ENCODE results near the gene RASAL2.

Gene RASAL2

GRCh38 chr1:178066908-178067614 lies 26.8 kb upstream of the RASAL2 start:
- TF ChIP-seq, protein P1, sequence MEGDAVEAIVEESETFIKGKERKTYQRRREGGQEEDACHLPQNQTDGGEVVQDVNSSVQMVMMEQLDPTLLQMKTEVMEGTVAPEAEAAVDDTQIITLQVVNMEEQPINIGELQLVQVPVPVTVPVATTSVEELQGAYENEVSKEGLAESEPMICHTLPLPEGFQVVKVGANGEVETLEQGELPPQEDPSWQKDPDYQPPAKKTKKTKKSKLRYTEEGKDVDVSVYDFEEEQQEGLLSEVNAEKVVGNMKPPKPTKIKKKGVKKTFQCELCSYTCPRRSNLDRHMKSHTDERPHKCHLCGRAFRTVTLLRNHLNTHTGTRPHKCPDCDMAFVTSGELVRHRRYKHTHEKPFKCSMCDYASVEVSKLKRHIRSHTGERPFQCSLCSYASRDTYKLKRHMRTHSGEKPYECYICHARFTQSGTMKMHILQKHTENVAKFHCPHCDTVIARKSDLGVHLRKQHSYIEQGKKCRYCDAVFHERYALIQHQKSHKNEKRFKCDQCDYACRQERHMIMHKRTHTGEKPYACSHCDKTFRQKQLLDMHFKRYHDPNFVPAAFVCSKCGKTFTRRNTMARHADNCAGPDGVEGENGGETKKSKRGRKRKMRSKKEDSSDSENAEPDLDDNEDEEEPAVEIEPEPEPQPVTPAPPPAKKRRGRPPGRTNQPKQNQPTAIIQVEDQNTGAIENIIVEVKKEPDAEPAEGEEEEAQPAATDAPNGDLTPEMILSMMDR (IDR thresholded peaks at IDR 0.05; ENCODE audit: poor library complexity, severe bottlenecking), result no peak
- DNase-seq (ENCODE audit: low spot score) (no peak), ATAC-seq (ENCODE audit: low read depth) (no peak)
- Histone ChIP-seq H3K4me3 (ENCODE audit: severe bottlenecking) (no peak overlapping the region), H3K36me3 (ENCODE audit: low read depth) (no peaks in the 10 kb centered on the region), H3K27me3 (ENCODE audit: insufficient read depth, poor library complexity, severe bottlenecking) (no peaks in the 10 kb centered on the region), H3K27ac (ENCODE audit: poor library complexity, severe bottlenecking) (no peak overlapping the region), H3K9me3 (ENCODE audit: severe bottlenecking) (no peaks in the 10 kb centered on the region), H3K4me1 (ENCODE audit: insufficient read depth, poor library complexity, severe bottlenecking) (no peaks in the 10 kb centered on the region)

DNA sequence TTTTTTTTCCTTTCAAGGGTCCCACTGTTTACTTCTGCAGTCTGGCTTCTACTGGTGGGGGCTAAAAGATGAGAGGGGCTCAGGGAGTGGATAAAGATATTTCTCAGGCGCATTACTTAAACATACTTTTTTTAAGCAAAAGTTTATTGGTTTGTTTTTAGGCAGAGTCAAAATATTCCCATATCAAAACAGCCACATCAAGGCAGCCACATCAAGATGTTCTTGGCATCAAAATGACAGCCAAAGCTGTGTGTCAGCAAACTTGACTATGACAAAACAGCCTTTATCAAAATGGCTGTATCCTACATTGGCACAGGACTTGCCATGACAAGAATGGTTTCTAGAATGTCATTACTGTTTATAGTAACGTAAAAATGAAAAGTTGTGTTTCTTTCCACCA lies 22.1 kb upstream of the RASAL2 start:
- no peak for ATAC-seq (ENCODE audit: low read depth)
- TF ChIP-seq, protein P1 (IDR thresholded peaks at IDR 0.05; ENCODE audit: poor library complexity, severe bottlenecking), result no peak

DNA sequence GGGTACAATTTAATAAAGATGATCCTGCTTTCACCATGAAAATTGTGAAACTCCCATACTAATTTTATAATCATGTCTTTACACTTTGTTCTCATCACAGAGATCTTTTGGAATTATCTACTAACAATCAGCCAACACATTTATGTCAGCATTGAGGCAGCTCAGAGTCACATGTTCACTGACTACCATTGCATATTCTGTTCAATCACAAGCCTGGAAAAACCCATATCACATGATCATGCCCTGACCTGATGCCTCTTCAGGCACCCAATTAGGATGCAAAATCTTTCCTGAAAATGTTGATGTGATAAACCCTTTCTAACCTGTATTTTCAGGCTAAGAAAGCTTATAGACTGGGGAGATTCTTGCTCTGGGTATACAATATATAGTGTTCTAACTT lies 21.6 kb upstream of the RASAL2 start:
- ATAC-seq (ENCODE audit: low read depth) (no peak), DNase-seq (ENCODE audit: low spot score) (no peak)
- Histone ChIP-seq H3K9me3 (ENCODE audit: severe bottlenecking) (no peaks in the 10 kb centered on the region), H3K4me3 (ENCODE audit: severe bottlenecking) (no peak overlapping the region), H3K36me3 (ENCODE audit: low read depth) (no peaks in the 10 kb centered on the region), H3K27me3 (ENCODE audit: insufficient read depth, poor library complexity, severe bottlenecking) (no peaks in the 10 kb centered on the region), H3K4me1 (ENCODE audit: insufficient read depth, poor library complexity, severe bottlenecking) (no peaks in the 10 kb centered on the region), H3K27ac (ENCODE audit: poor library complexity, severe bottlenecking) (no peak overlapping the region)
- TF ChIP-seq, protein P1 (IDR thresholded peaks at IDR 0.05; ENCODE audit: poor library complexity, severe bottlenecking), result no peak

More for the DNA sequence above, 22.1 kb upstream of the RASAL2 start:
- H3K27me3 ChIP-seq (ENCODE audit: insufficient read depth, poor library complexity, severe bottlenecking), result no peaks in the 10 kb centered on the region
- no peaks in the 10 kb centered on the region for H3K4me1 ChIP-seq (ENCODE audit: insufficient read depth, poor library complexity, severe bottlenecking)
- no peak overlapping the region for H3K27ac ChIP-seq (ENCODE audit: poor library complexity, severe bottlenecking)
- H3K4me3 ChIP-seq (ENCODE audit: severe bottlenecking), result no peak overlapping the region
- no peaks in the 10 kb centered on the region for H3K9me3 ChIP-seq (ENCODE audit: severe bottlenecking)
- DNase-seq (ENCODE audit: low spot score), result no peak
- no peaks in the 10 kb centered on the region for H3K36me3 ChIP-seq (ENCODE audit: low read depth)

- H3K9me3 ChIP-seq (ENCODE audit: severe bottlenecking), result no peaks in the 10 kb centered on the region
- no peak overlapping the region for H3K27ac ChIP-seq (ENCODE audit: poor library complexity, severe bottlenecking)
- no peaks in the 10 kb centered on the region for H3K4me1 ChIP-seq (ENCODE audit: insufficient read depth, poor library complexity, severe bottlenecking)
- ATAC-seq (ENCODE audit: low read depth) (no peak), DNase-seq (ENCODE audit: low spot score) (no peak)
- H3K4me3 ChIP-seq (ENCODE audit: severe bottlenecking), result no peak overlapping the region
- no peaks in the 10 kb centered on the region for H3K27me3 ChIP-seq (ENCODE audit: insufficient read depth, poor library complexity, severe bottlenecking)
- TF ChIP-seq, protein P1 (IDR thresholded peaks at IDR 0.05; ENCODE audit: poor library complexity, severe bottlenecking), result no peak
- H3K36me3 ChIP-seq (ENCODE audit: low read depth), result no peaks in the 10 kb centered on the region
Measured at GRCh38 chr1:178075333-178075732, 18.6 kb upstream of the RASAL2 start.

DNA sequence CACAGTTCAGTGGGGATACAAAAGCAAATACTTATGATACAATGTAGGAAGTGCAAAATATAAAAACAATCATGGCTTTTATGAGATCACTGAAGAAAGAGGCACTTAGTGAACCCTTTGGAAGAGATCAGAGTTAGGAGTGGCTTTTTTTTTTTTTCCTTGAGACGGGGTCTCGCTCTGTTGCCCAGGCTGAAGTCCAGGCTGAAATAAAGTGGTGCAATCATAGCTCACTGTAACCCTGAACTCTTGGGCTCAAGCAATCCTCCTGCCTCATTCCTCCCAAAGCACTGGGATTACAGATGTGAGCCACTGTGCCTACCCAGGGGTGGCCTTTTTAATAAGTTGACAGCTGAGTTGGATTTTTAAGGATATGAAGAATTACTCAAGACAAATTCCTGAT lies 17.3 kb upstream of the RASAL2 start:
- ATAC-seq (ENCODE audit: low read depth), result no peak

More for the DNA sequence above, 17.3 kb upstream of the RASAL2 start:
- Histone ChIP-seq H3K27me3 (ENCODE audit: insufficient read depth, poor library complexity, severe bottlenecking) (no peaks in the 10 kb centered on the region), H3K36me3 (ENCODE audit: low read depth) (no peaks in the 10 kb centered on the region), H3K4me1 (ENCODE audit: insufficient read depth, poor library complexity, severe bottlenecking) (no peaks in the 10 kb centered on the region), H3K9me3 (ENCODE audit: severe bottlenecking) (no peaks in the 10 kb centered on the region), H3K4me3 (ENCODE audit: severe bottlenecking) (no peak overlapping the region), H3K27ac (ENCODE audit: poor library complexity, severe bottlenecking) (no peak overlapping the region)
- DNase-seq (ENCODE audit: low spot score), result no peak
- TF ChIP-seq, protein P1 (IDR thresholded peaks at IDR 0.05; ENCODE audit: poor library complexity, severe bottlenecking), result no peak
